SK-N-SH (cell line): ENCODE results near the gene SETD5. TPM values are rescaled to one million over a fixed set of nuclear protein-coding genes. Genes with fewer than 3 reads are reported as not detected.
A peak's percentile ranks its signal among the peaks of the same experiment; 100 is the strongest.

Source experiments
- CTCF ChIA-PET: fragments of 300-600, 350-600 bp; formaldehyde crosslinking; extraction: SDS; loops from one replicate; lab custom pipeline; 2021; lab: Yijun Ruan, JAX
- POLR2A ChIA-PET: fragments of 350-600 bp; sonication (Branson Sonifier 250); formaldehyde crosslinking; extraction: SDS; loops from one replicate; lab custom pipeline; 2020; ENCODE audit warnings: antibody characterized with exemption, inconsistent platforms; lab: Yijun Ruan, JAX
- DNase-seq: peaks from one replicate; pipeline ENCODE4 v3.0.0; 2012
- H2AFZ ChIP-seq: fragments of 200-600 bp; sonication (generic); 2 replicates; pipeline ENCODE4 v1.8.1; 2016; ENCODE audit warnings: antibody characterized with exemption, mild to moderate bottlenecking, low read depth
- H3F3A ChIP-seq: fragments of 200-600 bp; sonication (generic); replicated peaks from 2 replicates; pipeline ENCODE3; 2016; ENCODE audit warnings: antibody characterized with exemption, mild to moderate bottlenecking; ENCODE audit not compliant: insufficient read depth
- H3K27ac ChIP-seq, 2 experiments: fragments of 200-500 bp in 1 of 2; fragments of 200-600 bp in 1 of 2; sonication (Bioruptor generic) in 1 of 2; sonication (generic), shearing (Covaris generic) in 1 of 2; 2 replicates each; pipeline versions ENCODE4 v1.5.1 to v1.6.1; 2014 to 2016; ENCODE audit warnings: low read depth in 2 of 2, inconsistent platforms in 1 of 2, low read length in 1 of 2, mild to moderate bottlenecking in 1 of 2, mixed read lengths in 1 of 2
- H3K27me3 ChIP-seq: fragments of 200-600 bp; sonication (generic), shearing (Covaris generic); 2 replicates; pipeline ENCODE4 v1.6.1; 2016; ENCODE audit warnings: mixed run types; ENCODE audit not compliant: insufficient read depth
- H3K36me3 ChIP-seq, 2 experiments: fragments of 200-500 bp in 1 of 2; fragments of 200-600 bp in 1 of 2; sonication (Bioruptor generic) in 1 of 2; sonication (generic) in 1 of 2; replicated peaks in 1 of 2; 2 replicates each; pipeline versions ENCODE3 to v1.5.1; 2014 to 2016; ENCODE audit warnings: low read length in 1 of 2, mild to moderate bottlenecking in 1 of 2; ENCODE audit not compliant: insufficient read depth in 2 of 2, control insufficient read depth in 1 of 2
- H3K4me1 ChIP-seq, 2 experiments: fragments of 200-500 bp in 1 of 2; fragments of 200-600 bp in 1 of 2; sonication (Bioruptor generic) in 1 of 2; sonication (generic), shearing (Covaris generic) in 1 of 2; 2 replicates each; pipeline versions ENCODE4 v1.5.1 to v1.6.1; 2014 to 2016; ENCODE audit warnings: low read depth in 1 of 2, low read length in 1 of 2, mixed run types in 1 of 2; ENCODE audit not compliant: insufficient read depth in 2 of 2, control insufficient read depth in 1 of 2
- H3K4me2 ChIP-seq: fragments of 200-600 bp; sonication (generic), shearing (Covaris generic); 2 replicates; pipeline ENCODE4 v1.6.1; 2017; ENCODE audit warnings: mixed run types
- H3K4me3 ChIP-seq, 2 experiments: fragments of 200-500 bp in 1 of 2; fragments of 200-600 bp in 1 of 2; sonication (Bioruptor generic) in 1 of 2; sonication (generic), shearing (Covaris generic) in 1 of 2; 2 replicates each; pipeline versions ENCODE4 v1.5.1 to v1.8.1; 2014 to 2016; ENCODE audit warnings: low read depth in 2 of 2, inconsistent platforms in 1 of 2, low read length in 1 of 2, mild to moderate bottlenecking in 1 of 2, mixed read lengths in 1 of 2, moderate library complexity in 1 of 2
- H3K79me2 ChIP-seq: fragments of 200-600 bp; sonication (generic); 2 replicates; pipeline ENCODE4 v1.8.1; 2017; ENCODE audit warnings: mild to moderate bottlenecking; ENCODE audit not compliant: insufficient read depth
- H3K9ac ChIP-seq: fragments of 200-600 bp; sonication (generic); 2 replicates; pipeline ENCODE4 v1.6.1; 2017; ENCODE audit warnings: mixed run types
- H3K9me2 ChIP-seq: fragments of 200-600 bp; sonication (generic); 2 replicates; pipeline ENCODE4 v1.6.1; 2017; ENCODE audit warnings: mixed run types
- H3K9me3 ChIP-seq: fragments of 200-600 bp; sonication (generic); 2 replicates; pipeline ENCODE4 v1.6.1; 2017; ENCODE audit warnings: mixed run types, mild to moderate bottlenecking, moderate library complexity
- H4K20me1 ChIP-seq: fragments of 200-600 bp; sonication (generic); 2 replicates; pipeline ENCODE4 v1.6.1; 2017; ENCODE audit warnings: mild to moderate bottlenecking, mixed run types; ENCODE audit not compliant: insufficient read depth
- CHD2 ChIP-seq: fragments of 150-350 bp; IDR thresholded peaks from 2 replicates; pipeline ENCODE4 v1.6.1; 2018; ENCODE audit warnings: low read length; ENCODE audit not compliant: partially characterized antibody
- ELF1 ChIP-seq: IDR thresholded peaks from 2 replicates; pipeline ENCODE4 v1.4.0; 2012
- EP300 ChIP-seq, 2 experiments: IDR thresholded peaks; 2 replicates each; pipeline versions ENCODE4 v1.4.0 to v1.6.1; 2012; ENCODE audit warnings: borderline replicate concordance in 1 of 2, low read depth in 1 of 2, low read length in 1 of 2
- EZH2phosphoT487 ChIP-seq: fragments of 200-600 bp; sonication (generic); IDR thresholded peaks from 2 replicates; pipeline ENCODE4 v1.6.1; 2017; ENCODE audit warnings: low read depth, mixed run types, mild to moderate bottlenecking, antibody characterized with exemption, moderate library complexity, borderline replicate concordance
- FOSL2 ChIP-seq: IDR thresholded peaks from 2 replicates; pipeline ENCODE4 v1.4.0; 2012; ENCODE audit warnings: low read depth, mild to moderate bottlenecking, moderate library complexity, borderline replicate concordance
- FOXJ3 ChIP-seq: sonication (generic); formaldehyde crosslinking; IDR thresholded peaks from 2 replicates; pipeline ENCODE4 v1.5.1; 2020; ENCODE audit warnings: mild to moderate bottlenecking, missing genetic modification reagents
- GABPA ChIP-seq: IDR thresholded peaks from 2 replicates; pipeline ENCODE4 v1.4.0; 2012; ENCODE audit warnings: low read depth, mild to moderate bottlenecking
- MXI1 ChIP-seq: IDR thresholded peaks from 2 replicates; pipeline ENCODE4 v1.6.1; 2012; ENCODE audit warnings: mild to moderate bottlenecking, low read depth, low read length, improper control_type of control experiment
- NRF1 ChIP-seq: IDR thresholded peaks from 2 replicates; pipeline ENCODE4 v1.6.1; 2012; ENCODE audit warnings: low read depth, mild to moderate bottlenecking, low read length
- POLR2AphosphoS5 ChIP-seq: IDR thresholded peaks from 2 replicates; pipeline ENCODE4 v1.6.1; 2012; ENCODE audit warnings: low read depth, low read length
- RAD21 ChIP-seq: IDR thresholded peaks from 2 replicates; pipeline ENCODE4 v1.6.1; 2012; ENCODE audit warnings: mild to moderate bottlenecking, low read length
- RCOR1 ChIP-seq: fragments of 150-350 bp; IDR thresholded peaks from 2 replicates; pipeline ENCODE4 v1.6.1; 2017; ENCODE audit warnings: antibody characterized with exemption, low read length
- RFX5 ChIP-seq: IDR thresholded peaks from 2 replicates; pipeline ENCODE4 v1.6.1; 2012; ENCODE audit warnings: mild to moderate bottlenecking, improper control_type of control experiment, low read length
- SIN3A ChIP-seq: IDR thresholded peaks from 2 replicates; pipeline ENCODE4 v1.6.1; 2012; ENCODE audit warnings: low read depth, mild to moderate bottlenecking, low read length, moderate library complexity, borderline replicate concordance
- TAF1 ChIP-seq: IDR thresholded peaks from 2 replicates; pipeline ENCODE4 v1.6.1; 2012; ENCODE audit warnings: low read depth, mild to moderate bottlenecking, low read length, moderate library complexity, borderline replicate concordance
- TEAD4 ChIP-seq: IDR thresholded peaks from 2 replicates; pipeline ENCODE4 v1.4.0; 2012; ENCODE audit warnings: mild to moderate bottlenecking, borderline replicate concordance; ENCODE audit not compliant: insufficient read depth
- WGBS: methylation state at CpG from one replicate; pipeline ENCODE4 v1.1.6; 2017; ENCODE audit warnings: low lambda C conversion rate; 5-methylcytosine and 5-hydroxymethylcytosine counted together
- polyA plus RNA-seq, 3 experiments: library from polyadenylated mRNA; depleted of rRNA; stranded (reverse); fragments of >200 nt; gene quantifications; 2 replicates each; pipeline ENCODE4 v1.2.3, GENCODE V29; 2012
- TF ChIP-seq, protein P1 (sequence below): IDR thresholded peaks from 2 replicates; pipeline ENCODE4 v1.4.0; 2012; ENCODE audit warnings: low read depth, borderline replicate concordance
- TF ChIP-seq, protein P2 (sequence below): fragments of 200-600 bp; sonication (generic); IDR thresholded peaks from 2 replicates; pipeline ENCODE4 v1.6.1; 2017; ENCODE audit warnings: antibody characterized with exemption, mild to moderate bottlenecking, moderate library complexity
- TF ChIP-seq, protein P3 (sequence below): IDR thresholded peaks from 2 replicates; pipeline ENCODE4; 2012

The SETD5 gene
- polyA plus RNA-seq, 1 of the 3 experiments (the other 2 are of a cell fraction), result 32.3 TPM

DNA sequence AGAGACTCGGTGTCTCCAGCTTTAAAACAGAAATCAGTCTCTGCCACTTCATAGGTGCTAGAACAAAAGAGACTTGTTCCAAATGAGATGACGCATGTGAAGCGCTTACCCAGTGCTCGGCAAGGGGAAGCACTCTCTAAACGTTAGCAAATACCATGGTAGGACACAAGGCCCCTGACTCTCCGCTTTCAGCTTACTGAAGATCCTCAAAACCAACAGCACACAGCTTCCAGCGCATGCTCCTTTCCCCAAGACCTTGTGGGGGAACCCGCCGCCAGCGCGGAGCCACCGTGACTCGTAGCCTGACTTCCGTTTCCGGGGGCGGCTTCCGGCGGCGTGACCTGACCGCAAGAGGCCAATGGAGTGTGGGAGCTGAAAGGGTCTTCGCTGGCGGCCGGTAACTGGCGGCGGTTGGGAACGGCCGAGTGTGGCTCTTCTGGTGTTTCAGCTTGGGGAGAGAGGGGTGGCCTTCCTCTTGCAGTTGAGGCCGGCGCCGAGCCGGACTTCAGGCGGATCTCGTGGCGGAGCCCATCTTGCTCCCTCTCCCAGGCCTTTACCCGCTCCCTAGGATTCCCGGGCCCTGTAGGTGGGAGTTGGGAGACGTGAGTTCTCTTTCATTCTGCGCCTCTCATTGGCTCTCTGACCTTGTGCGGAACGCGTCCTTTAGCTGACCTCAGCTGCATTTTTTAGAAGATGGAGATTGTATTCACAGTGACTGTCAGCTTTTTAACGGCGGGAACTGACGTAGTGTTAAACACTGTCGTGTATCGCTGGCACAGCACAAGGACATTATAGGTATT is 34.5 kb upstream of the SETD5 start, which contains the start of gene THUMPD3 (continued):
- TF ChIP-seq NRF1 (peak; percentile 69), RFX5 (peak; percentile 31; the same call in 1 of the 2 replicates), RCOR1 (0 out of 2 replicates have a peak, but pooled peaks have one; percentile 33), POLR2AphosphoS5 (peak; percentile 94), FOXJ3 (CRISPR knock-in tag) (no peak), TEAD4 (0 out of 2 replicates have a peak, but pooled peaks have one; percentile 44), FOSL2 (peak; percentile 16; the same call in 1 of the 2 replicates)

DNA sequence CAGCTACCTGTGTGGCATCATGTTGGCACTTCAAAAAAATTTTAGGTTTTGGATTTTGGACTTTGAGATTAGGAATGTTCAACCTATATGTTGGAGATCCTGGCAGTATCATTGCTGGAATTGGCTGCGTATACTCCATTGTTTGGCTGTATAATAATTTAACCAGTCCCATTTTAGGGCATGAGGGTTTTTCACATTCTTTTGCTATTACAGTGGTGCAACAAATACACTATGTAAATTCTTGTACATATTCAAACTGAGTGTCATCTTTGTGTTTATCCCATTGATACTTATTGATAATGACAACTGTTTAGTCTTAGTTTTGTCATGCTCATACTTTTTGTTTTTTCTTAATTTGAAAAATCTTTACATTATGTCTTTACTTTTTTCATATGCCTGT is 27.9 kb upstream of the SETD5 start:
- Histone ChIP-seq H3K27ac (no peak overlapping the region), H3K79me2 (peaks cover 33% of the 10 kb centered on the region), H3K9ac (no peak overlapping the region), H3K4me3 (no peak overlapping the region), H3K9me3 (no peaks in the 10 kb centered on the region), H3K9me2 (no peaks in the 10 kb centered on the region), H3K4me1 (no peaks in the 10 kb centered on the region; a peak in 2 of 4 replicates), H2AFZ (no peak overlapping the region), H3K36me3 (peaks cover 72 to 76% of the 10 kb centered on the region in 2 experiments), H4K20me1 (no peaks in the 10 kb centered on the region), H3K27me3 (no peaks in the 10 kb centered on the region), H3F3A (no peaks in the 10 kb centered on the region), H3K4me2 (no peak overlapping the region)
- WGBS, result 96% methylated on average over 1 of the region's 1 CpG
- no peak for DNase-seq
- ChIA-PET POLR2A (no interaction called here), CTCF (no interaction called here)
- TF ChIP-seq TAF1, result no peak
- TF ChIP-seq, protein P1, sequence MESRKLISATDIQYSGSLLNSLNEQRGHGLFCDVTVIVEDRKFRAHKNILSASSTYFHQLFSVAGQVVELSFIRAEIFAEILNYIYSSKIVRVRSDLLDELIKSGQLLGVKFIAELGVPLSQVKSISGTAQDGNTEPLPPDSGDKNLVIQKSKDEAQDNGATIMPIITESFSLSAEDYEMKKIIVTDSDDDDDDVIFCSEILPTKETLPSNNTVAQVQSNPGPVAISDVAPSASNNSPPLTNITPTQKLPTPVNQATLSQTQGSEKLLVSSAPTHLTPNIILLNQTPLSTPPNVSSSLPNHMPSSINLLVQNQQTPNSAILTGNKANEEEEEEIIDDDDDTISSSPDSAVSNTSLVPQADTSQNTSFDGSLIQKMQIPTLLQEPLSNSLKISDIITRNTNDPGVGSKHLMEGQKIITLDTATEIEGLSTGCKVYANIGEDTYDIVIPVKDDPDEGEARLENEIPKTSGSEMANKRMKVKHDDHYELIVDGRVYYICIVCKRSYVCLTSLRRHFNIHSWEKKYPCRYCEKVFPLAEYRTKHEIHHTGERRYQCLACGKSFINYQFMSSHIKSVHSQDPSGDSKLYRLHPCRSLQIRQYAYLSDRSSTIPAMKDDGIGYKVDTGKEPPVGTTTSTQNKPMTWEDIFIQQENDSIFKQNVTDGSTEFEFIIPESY, result no peak
- no peak for TF ChIP-seq NRF1
- no peak for TF ChIP-seq CHD2
- no peak for TF ChIP-seq SIN3A
- TF ChIP-seq POLR2AphosphoS5, result no peak
- TF ChIP-seq GABPA, result no peak

DNA sequence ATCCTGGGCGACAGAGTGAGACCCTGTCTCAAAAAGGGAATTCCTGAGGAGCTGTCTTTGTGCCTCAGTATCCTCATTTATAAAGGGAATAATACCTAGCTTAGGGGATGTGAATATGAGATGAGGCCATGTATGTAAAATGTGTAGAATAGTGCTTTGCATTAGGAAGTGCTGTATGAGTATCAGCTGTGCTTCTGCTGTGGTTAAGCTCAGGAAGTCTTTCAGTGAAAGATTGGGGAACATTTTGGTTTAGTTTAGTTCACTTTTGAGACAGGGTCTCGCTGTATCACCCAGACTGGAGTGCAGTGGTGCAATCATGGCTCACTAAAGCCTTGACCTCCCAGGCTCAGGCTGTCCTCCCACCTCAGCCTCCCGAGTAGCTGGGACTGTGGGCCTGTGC is 23.9 kb upstream of the SETD5 start:
- CTCF ChIA-PET, result interaction anchor here (1.8 kb wide), 1 partner anchor 11 kb away, joined by 10 read pairs; the partner anchor contains the start of gene THUMPD3
- Histone ChIP-seq H3K4me1 (no peaks in the 10 kb centered on the region), H3K9me2 (no peaks in the 10 kb centered on the region), H3K27me3 (no peaks in the 10 kb centered on the region), H3F3A (no peaks in the 10 kb centered on the region), H2AFZ (no peak overlapping the region), H3K36me3 (peaks cover 77 to 85% of the 10 kb centered on the region in 2 experiments), H3K4me2 (no peak overlapping the region), H3K9me3 (no peaks in the 10 kb centered on the region), H3K4me3 (no peak overlapping the region), H3K79me2 (peaks cover 19% of the 10 kb centered on the region; the same call in 1 of the 2 replicates), H3K27ac (no peak overlapping the region), H4K20me1 (no peaks in the 10 kb centered on the region), H3K9ac (no peak overlapping the region)
- POLR2A ChIA-PET, result interaction anchor here (2.3 kb wide), 1 partner anchor 11 kb away, joined by 7 read pairs; the partner anchor contains the start of gene THUMPD3
- 97% methylated on average over 3 of the region's 3 CpGs for WGBS
- DNase-seq, result no peak
- TF ChIP-seq TEAD4, result no peak
- TF ChIP-seq SIN3A, result no peak
- no peak for TF ChIP-seq FOXJ3 (CRISPR knock-in tag)
- TF ChIP-seq, protein P2, sequence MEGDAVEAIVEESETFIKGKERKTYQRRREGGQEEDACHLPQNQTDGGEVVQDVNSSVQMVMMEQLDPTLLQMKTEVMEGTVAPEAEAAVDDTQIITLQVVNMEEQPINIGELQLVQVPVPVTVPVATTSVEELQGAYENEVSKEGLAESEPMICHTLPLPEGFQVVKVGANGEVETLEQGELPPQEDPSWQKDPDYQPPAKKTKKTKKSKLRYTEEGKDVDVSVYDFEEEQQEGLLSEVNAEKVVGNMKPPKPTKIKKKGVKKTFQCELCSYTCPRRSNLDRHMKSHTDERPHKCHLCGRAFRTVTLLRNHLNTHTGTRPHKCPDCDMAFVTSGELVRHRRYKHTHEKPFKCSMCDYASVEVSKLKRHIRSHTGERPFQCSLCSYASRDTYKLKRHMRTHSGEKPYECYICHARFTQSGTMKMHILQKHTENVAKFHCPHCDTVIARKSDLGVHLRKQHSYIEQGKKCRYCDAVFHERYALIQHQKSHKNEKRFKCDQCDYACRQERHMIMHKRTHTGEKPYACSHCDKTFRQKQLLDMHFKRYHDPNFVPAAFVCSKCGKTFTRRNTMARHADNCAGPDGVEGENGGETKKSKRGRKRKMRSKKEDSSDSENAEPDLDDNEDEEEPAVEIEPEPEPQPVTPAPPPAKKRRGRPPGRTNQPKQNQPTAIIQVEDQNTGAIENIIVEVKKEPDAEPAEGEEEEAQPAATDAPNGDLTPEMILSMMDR, result no peak
- TF ChIP-seq EP300 (IDR thresholded peaks at IDR 0.05; ENCODE audit: borderline replicate concordance in 1 of 2, low read depth in 1 of 2, low read length in 1 of 2), result no peak
- no peak for TF ChIP-seq MXI1
- TF ChIP-seq POLR2AphosphoS5, result no peak
- TF ChIP-seq, protein P3, sequence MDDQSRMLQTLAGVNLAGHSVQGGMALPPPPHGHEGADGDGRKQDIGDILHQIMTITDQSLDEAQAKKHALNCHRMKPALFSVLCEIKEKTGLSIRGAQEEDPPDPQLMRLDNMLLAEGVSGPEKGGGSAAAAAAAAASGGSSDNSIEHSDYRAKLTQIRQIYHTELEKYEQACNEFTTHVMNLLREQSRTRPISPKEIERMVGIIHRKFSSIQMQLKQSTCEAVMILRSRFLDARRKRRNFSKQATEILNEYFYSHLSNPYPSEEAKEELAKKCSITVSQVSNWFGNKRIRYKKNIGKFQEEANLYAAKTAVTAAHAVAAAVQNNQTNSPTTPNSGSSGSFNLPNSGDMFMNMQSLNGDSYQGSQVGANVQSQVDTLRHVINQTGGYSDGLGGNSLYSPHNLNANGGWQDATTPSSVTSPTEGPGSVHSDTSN, result no peak
- TF ChIP-seq ELF1, result no peak
- TF ChIP-seq EZH2phosphoT487, result no peak
- TF ChIP-seq GABPA, result no peak
- TF ChIP-seq RAD21, result no peak
